Keratinocyte (primary cell): ENCODE results near the gene FTO. TPM values are rescaled to one million over a fixed set of nuclear protein-coding genes. Genes with fewer than 3 reads are reported as not detected.

Source experiments
- DNase-seq: peaks from one replicate; pipeline ENCODE4 v3.0.0-alpha.2; 2011; ENCODE audit warnings: low read depth, missing footprints, low spot score
- FAIRE-seq: peaks from 2 replicates; lab custom pipeline; 2011; peaks lifted over from hg19 to GRCh38; lab: Jason Lieb, UNC
- H2AFZ ChIP-seq: 2 replicates; pipeline ENCODE4 v1.6.0; 2012; ENCODE audit warnings: low read length, control low read depth, inconsistent platforms; ENCODE audit not compliant: control insufficient read depth
- H3K27ac ChIP-seq: 2 replicates; pipeline ENCODE4 v1.5.1; 2011; ENCODE audit warnings: low read length; ENCODE audit not compliant: control insufficient read depth, insufficient read depth
- H3K27me3 ChIP-seq: 3 replicates; pipeline ENCODE4 v1.6.0; 2011; ENCODE audit warnings: low read length; ENCODE audit not compliant: control insufficient read depth, insufficient read depth; ENCODE audit errors: extremely low read depth
- H3K36me3 ChIP-seq, 2 experiments: 2 replicates in 1 of 2; 3 replicates in 1 of 2; pipeline ENCODE4 v1.5.1; 2011; ENCODE audit warnings: low read length in 2 of 2, mild to moderate bottlenecking in 1 of 2; ENCODE audit not compliant: control insufficient read depth in 2 of 2, insufficient read depth in 2 of 2; ENCODE audit errors: extremely low read depth in 1 of 2
- H3K4me1 ChIP-seq: 3 replicates; pipeline ENCODE4 v1.5.1; 2011; ENCODE audit warnings: low read length; ENCODE audit not compliant: control insufficient read depth, insufficient read depth; ENCODE audit errors: extremely low read depth
- H3K4me2 ChIP-seq: 3 replicates; pipeline ENCODE4 v1.6.0; 2011; ENCODE audit warnings: low read depth, low read length; ENCODE audit not compliant: control insufficient read depth, insufficient read depth; ENCODE audit errors: extremely low read depth
- H3K4me3 ChIP-seq, 3 experiments: fragments of 200-600 bp in 1 of 3; sonication (generic) in 1 of 3; 2 replicates in 2 of 3; 3 replicates in 1 of 3; pipeline ENCODE4 v1.5.1; 2011 to 2016; ENCODE audit warnings: low read length in 3 of 3, mild to moderate bottlenecking in 3 of 3, control low read depth in 2 of 3, inconsistent platforms in 1 of 3, low read depth in 1 of 3, mixed read lengths in 1 of 3, mixed run types in 1 of 3, moderate library complexity in 1 of 3; ENCODE audit not compliant: control insufficient read depth in 2 of 3, insufficient read depth in 2 of 3; ENCODE audit errors: extremely low read depth in 1 of 3
- H3K79me2 ChIP-seq: 2 replicates; pipeline ENCODE4 v1.6.0; 2012; ENCODE audit warnings: low read length; ENCODE audit not compliant: control insufficient read depth, insufficient read depth
- H3K9ac ChIP-seq: 3 replicates; pipeline ENCODE4 v1.6.0; 2011; ENCODE audit warnings: low read length; ENCODE audit not compliant: control insufficient read depth, insufficient read depth; ENCODE audit errors: extremely low read depth
- H3K9me1 ChIP-seq: 3 replicates; pipeline ENCODE4 v1.6.0; 2011; ENCODE audit warnings: low read length; ENCODE audit not compliant: control insufficient read depth, insufficient read depth; ENCODE audit errors: extremely low read depth
- H3K9me3 ChIP-seq: 2 replicates; pipeline ENCODE4 v1.5.1; 2012; ENCODE audit warnings: low read depth, low read length; ENCODE audit not compliant: control insufficient read depth
- H4K20me1 ChIP-seq: 3 replicates; pipeline ENCODE4 v1.6.0; 2011; ENCODE audit warnings: low read length; ENCODE audit not compliant: control insufficient read depth, insufficient read depth; ENCODE audit errors: extremely low read depth
- EZH2 ChIP-seq: IDR thresholded peaks from one replicate; pipeline ENCODE4 v1.6.1; 2012; ENCODE audit warnings: inconsistent platforms, mild to moderate bottlenecking, low read length, moderate library complexity
- dilution Hi-C: fragments of 300-500 bp; cut with MboI; formaldehyde crosslinking; loops from one replicate; pipeline ENCODE4 v1.7.0; 2020; ENCODE audit warnings: low sequenced_read_pairs; ENCODE audit not compliant: extremely low pct_ligation_motif_present
- polyA plus RNA-seq, 5 experiments: library from polyadenylated mRNA; depleted of rRNA in 3 of 5; stranded (reverse) in 3 of 5; stranded (forward) in 1 of 5; unstranded in 1 of 5; fragments of >200 nt; gene quantifications; 1 replicate in 1 of 5; 2 replicates in 3 of 5; 3 replicates in 1 of 5; pipeline versions ENCODE4 v1.2.1 to v1.2.3, GENCODE V29; 2011 to 2012; ENCODE audit warnings: missing spikeins in 2 of 5, low read depth in 1 of 5, low replicate concordance in 1 of 5
- TF ChIP-seq, protein P1 (sequence below), 3 experiments: IDR thresholded peaks in 1 of 3; conservative IDR thresholded peaks in 1 of 3; optimal IDR thresholded peaks in 1 of 3; 2 replicates in 2 of 3; 3 replicates in 1 of 3; pipeline versions ENCODE3 to v1.5.1; 2011; ENCODE audit warnings: low read length in 3 of 3, mild to moderate bottlenecking in 3 of 3, moderate library complexity in 2 of 3, control low read depth in 1 of 3, inconsistent platforms in 1 of 3; ENCODE audit not compliant: insufficient read depth in 2 of 3; ENCODE audit errors: extremely low read depth in 1 of 3

Gene FTO
- polyA plus RNA-seq, 1 donor (not counting 4 experiments of a cell fraction or from before 2014, with no cell fraction given), result 56.4 TPM

DNA sequence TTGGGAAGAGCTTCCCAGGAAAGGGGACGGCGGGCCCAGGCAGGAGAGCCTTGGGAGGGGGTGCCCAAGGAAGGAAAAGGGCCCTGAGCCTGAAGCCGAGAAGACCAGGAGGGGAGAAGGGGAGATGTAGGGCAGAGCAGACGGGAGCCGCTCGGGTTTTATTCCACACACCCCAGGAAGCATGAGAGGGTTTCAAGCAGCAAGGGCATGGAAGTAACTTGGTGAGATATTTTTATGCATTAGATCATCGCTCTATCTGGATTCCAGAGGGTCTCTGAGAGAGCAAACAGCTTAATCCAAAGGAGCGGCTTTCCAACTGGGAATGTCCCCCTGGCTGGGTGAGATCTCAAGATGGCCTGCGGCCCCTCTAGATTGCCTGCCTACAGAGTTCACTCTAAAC, 411.6 kb downstream of the FTO start:
- DNase-seq (no peak), FAIRE-seq (no peak)
- Histone ChIP-seq H3K79me2 (no peaks in the 10 kb centered on the region), H3K4me1 (no peaks in the 10 kb centered on the region), H2AFZ (no peak overlapping the region), H3K27me3 (no peaks in the 10 kb centered on the region), H4K20me1 (no peaks in the 10 kb centered on the region), H3K9me3 (no peaks in the 10 kb centered on the region), H3K4me2 (no peak overlapping the region), H3K9me1 (no peaks in the 10 kb centered on the region), H3K36me3 (peaks cover 0 to 4% of the 10 kb centered on the region in 2 experiments), H3K27ac (no peak overlapping the region), H3K9ac (no peak overlapping the region), H3K4me3 (no peak overlapping the region)
- TF ChIP-seq, protein P1, sequence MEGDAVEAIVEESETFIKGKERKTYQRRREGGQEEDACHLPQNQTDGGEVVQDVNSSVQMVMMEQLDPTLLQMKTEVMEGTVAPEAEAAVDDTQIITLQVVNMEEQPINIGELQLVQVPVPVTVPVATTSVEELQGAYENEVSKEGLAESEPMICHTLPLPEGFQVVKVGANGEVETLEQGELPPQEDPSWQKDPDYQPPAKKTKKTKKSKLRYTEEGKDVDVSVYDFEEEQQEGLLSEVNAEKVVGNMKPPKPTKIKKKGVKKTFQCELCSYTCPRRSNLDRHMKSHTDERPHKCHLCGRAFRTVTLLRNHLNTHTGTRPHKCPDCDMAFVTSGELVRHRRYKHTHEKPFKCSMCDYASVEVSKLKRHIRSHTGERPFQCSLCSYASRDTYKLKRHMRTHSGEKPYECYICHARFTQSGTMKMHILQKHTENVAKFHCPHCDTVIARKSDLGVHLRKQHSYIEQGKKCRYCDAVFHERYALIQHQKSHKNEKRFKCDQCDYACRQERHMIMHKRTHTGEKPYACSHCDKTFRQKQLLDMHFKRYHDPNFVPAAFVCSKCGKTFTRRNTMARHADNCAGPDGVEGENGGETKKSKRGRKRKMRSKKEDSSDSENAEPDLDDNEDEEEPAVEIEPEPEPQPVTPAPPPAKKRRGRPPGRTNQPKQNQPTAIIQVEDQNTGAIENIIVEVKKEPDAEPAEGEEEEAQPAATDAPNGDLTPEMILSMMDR (optimal IDR thresholded peaks at IDR 0.05 in 1 of 3, IDR thresholded peaks at IDR 0.05 in 1 of 3, conservative IDR thresholded peaks at IDR 0.05 in 1 of 3; ENCODE audit: extremely low read depth in 1 of 3, insufficient read depth in 2 of 3, low read length in 3 of 3), result no peak
- TF ChIP-seq EZH2, result no peak
- dilution Hi-C loops, result no loop called here

DNA sequence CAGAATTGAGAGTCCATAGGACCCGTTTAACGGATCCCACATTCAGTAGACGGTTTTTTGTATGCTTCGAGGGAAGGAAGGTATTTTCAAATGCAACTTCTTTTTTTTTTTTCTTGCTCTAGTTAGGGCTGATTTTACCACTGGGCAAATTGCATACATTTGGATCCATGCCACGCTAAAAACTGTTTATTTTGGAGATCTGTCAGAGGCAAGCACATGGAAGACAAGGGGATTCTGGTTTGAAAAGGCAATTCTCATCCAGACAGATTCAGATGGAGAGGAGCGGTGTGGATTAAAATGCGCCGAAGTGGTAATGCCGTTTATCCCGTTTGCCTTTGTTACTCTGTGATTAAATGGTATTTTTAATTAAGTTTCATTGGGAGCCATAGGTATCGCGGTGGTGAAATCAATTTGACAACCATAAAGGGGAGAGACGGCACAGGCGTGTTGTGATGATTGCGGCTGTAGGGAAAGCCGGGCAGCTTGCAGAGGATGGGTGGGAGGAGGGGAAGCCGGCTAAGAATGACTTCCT, 412.2 kb downstream of the FTO start:
- H3K4me2 ChIP-seq, result no peak overlapping the region
- dilution Hi-C loops, result no loop called here

More for the DNA sequence above, 412.2 kb downstream of the FTO start:
- H3K4me3 ChIP-seq, result no peak overlapping the region
- FAIRE-seq (no peak), DNase-seq (no peak)
- no peaks in the 10 kb centered on the region for H3K79me2 ChIP-seq
- no peak overlapping the region for H3K27ac ChIP-seq
- TF ChIP-seq, protein P1 (optimal IDR thresholded peaks at IDR 0.05 in 1 of 3, IDR thresholded peaks at IDR 0.05 in 1 of 3, conservative IDR thresholded peaks at IDR 0.05 in 1 of 3; ENCODE audit: extremely low read depth in 1 of 3, insufficient read depth in 2 of 3, low read length in 3 of 3), result no peak
- TF ChIP-seq EZH2, result no peak
- H4K20me1 ChIP-seq, result no peaks in the 10 kb centered on the region
- H3K36me3 ChIP-seq, result peaks cover 0 to 4% of the 10 kb centered on the region in 2 experiments
- H3K4me1 ChIP-seq, result no peaks in the 10 kb centered on the region
- no peak overlapping the region for H3K9ac ChIP-seq
- H3K9me1 ChIP-seq, result no peaks in the 10 kb centered on the region
- no peak overlapping the region for H2AFZ ChIP-seq
- H3K9me3 ChIP-seq, result no peaks in the 10 kb centered on the region
- H3K27me3 ChIP-seq, result no peaks in the 10 kb centered on the region
